Glutamatergic neuron (in vitro differentiated cells): ENCODE data around the gene SVOPL. TPM values are rescaled to one million over a fixed set of nuclear protein-coding genes. Genes with fewer than 3 reads are reported as not detected.
A peak's percentile ranks its signal among the peaks of the same experiment; 100 is the strongest.

ENCODE experiments used
- DNase-seq: peaks from one replicate; pipeline ENCODE4 v3.0.0; 2022
- H3K27ac Mint-ChIP-seq: one replicate; pipeline ENCODE4 v1.8.0; 2020; ENCODE audit warnings: mild to moderate bottlenecking, mixed read lengths, inconsistent platforms; ENCODE audit not compliant: unreplicated experiment
- H3K27me3 Mint-ChIP-seq: one replicate; pipeline ENCODE4 v1.8.0; 2020; ENCODE audit warnings: mild to moderate bottlenecking, moderate library complexity, mixed read lengths, inconsistent platforms; ENCODE audit not compliant: unreplicated experiment
- H3K36me3 Mint-ChIP-seq: one replicate; pipeline ENCODE4 v1.8.0; 2020; ENCODE audit warnings: mild to moderate bottlenecking, mixed read lengths, inconsistent platforms; ENCODE audit not compliant: unreplicated experiment
- H3K4me1 Mint-ChIP-seq: one replicate; pipeline ENCODE4 v1.8.0; 2020; ENCODE audit warnings: mild to moderate bottlenecking, low read depth, mixed read lengths, inconsistent platforms; ENCODE audit not compliant: unreplicated experiment
- H3K4me3 Mint-ChIP-seq: one replicate; pipeline ENCODE4 v1.8.0; 2020; ENCODE audit warnings: mild to moderate bottlenecking, mixed read lengths, inconsistent platforms; ENCODE audit not compliant: unreplicated experiment
- H3K9me3 Mint-ChIP-seq: one replicate; pipeline ENCODE4 v1.8.0; 2020; ENCODE audit warnings: mild to moderate bottlenecking, moderate library complexity, mixed read lengths, inconsistent platforms; ENCODE audit not compliant: unreplicated experiment
- CTCF ChIP-seq: fragments of 200-600 bp; sonication (generic); IDR thresholded peaks from one replicate; pipeline ENCODE4 v1.5.0; 2021; ENCODE audit not compliant: partially characterized antibody, unreplicated experiment
- total RNA-seq: library from RNA; stranded (reverse); fragmentation: NEBNext Ultra II Directional; extraction: Animal tissue kit (Norgen Biotek cat#: 25700); gene quantifications from one replicate; pipeline ENCODE4 v1.2.1, GENCODE V29; 2021; ENCODE audit not compliant: unreplicated experiment

Gene SVOPL
- total RNA-seq, 1 donor from 2014 or later, result not detected

- Mint-ChIP-seq H3K9me3 (no peaks in the 10 kb centered on the region), H3K27me3 (peaks cover 2% of the 10 kb centered on the region), H3K4me3 (peak overlapping the region; percentile 94), H3K36me3 (no peaks in the 10 kb centered on the region), H3K27ac (no peak overlapping the region), H3K4me1 (no peaks in the 10 kb centered on the region)
- peak; percentile 32 for DNase-seq
- TF ChIP-seq CTCF, result no peak
Measured at GRCh38 chr7:138663725-138664710, 37.1 kb downstream of the SVOPL start.

GRCh38 chr7:138662991-138663320 is 38.2 kb downstream of the SVOPL start:
- Mint-ChIP-seq H3K4me1 (no peaks in the 10 kb centered on the region), H3K27ac (no peak overlapping the region)

GRCh38 chr7:138662076-138662990 is 38.8 kb downstream of the SVOPL start:
- H3K36me3 Mint-ChIP-seq, result no peaks in the 10 kb centered on the region
- no peak for TF ChIP-seq CTCF
- H3K9me3 Mint-ChIP-seq, result no peaks in the 10 kb centered on the region
- no peak overlapping the region for H3K27ac Mint-ChIP-seq
- H3K27me3 Mint-ChIP-seq, result peaks cover 2% of the 10 kb centered on the region
- H3K4me3 Mint-ChIP-seq, result no peak overlapping the region
- DNase-seq, result no peak
- H3K4me1 Mint-ChIP-seq, result no peaks in the 10 kb centered on the region

More at GRCh38 chr7:138662991-138663320, 38.2 kb downstream of the SVOPL start:
- Mint-ChIP-seq H3K9me3 (no peaks in the 10 kb centered on the region), H3K4me3 (no peak overlapping the region), H3K36me3 (no peaks in the 10 kb centered on the region), H3K27me3 (peaks cover 2% of the 10 kb centered on the region)
- no peak for TF ChIP-seq CTCF
- DNase-seq, result no peak

GRCh38 chr7:138661069-138661635 is 40.0 kb downstream of the SVOPL start:
- Mint-ChIP-seq H3K9me3 (no peaks in the 10 kb centered on the region), H3K27me3 (peaks cover 2% of the 10 kb centered on the region), H3K4me3 (no peak overlapping the region), H3K27ac (no peak overlapping the region), H3K36me3 (no peaks in the 10 kb centered on the region), H3K4me1 (no peaks in the 10 kb centered on the region)
- DNase-seq, result no peak
- no peak for TF ChIP-seq CTCF
